Neural cell (in vitro differentiated cells): ENCODE results near the gene SLC25A39. TPM values are rescaled to one million over a fixed set of nuclear protein-coding genes. Genes with fewer than 3 reads are reported as not detected.

ENCODE experiments used
- H2AFZ ChIP-seq: fragments of 200-600, 300-800 bp; sonication (generic), shearing (Covaris generic); 2 replicates; pipeline ENCODE4 v1.6.0; 2014; ENCODE audit warnings: low read depth, mild to moderate bottlenecking, antibody characterized with exemption, low read length, moderate library complexity
- H3F3A ChIP-seq: fragments of 200-600 bp; shearing (Covaris generic); 2 replicates; pipeline ENCODE4 v1.6.1; 2016; ENCODE audit warnings: mild to moderate bottlenecking, moderate library complexity, mixed read lengths, antibody characterized with exemption, low read length; ENCODE audit not compliant: insufficient read depth, poor library complexity, severe bottlenecking
- H3K27ac ChIP-seq: fragments of 200-600, 300-800 bp; sonication (generic), shearing (Covaris generic); 2 replicates; pipeline ENCODE4 v1.5.1; 2014; ENCODE audit warnings: mild to moderate bottlenecking, low read length, moderate library complexity
- H3K27me3 ChIP-seq: fragments of 300-800, 200-600 bp; sonication (generic), shearing (Covaris generic); 2 replicates; pipeline ENCODE4 v1.6.0; 2014; ENCODE audit warnings: mild to moderate bottlenecking, low read depth, low read length, moderate library complexity; ENCODE audit not compliant: insufficient read depth
- H3K36me3 ChIP-seq: fragments of 300-800, 200-600 bp; sonication (generic), shearing (Covaris generic); 2 replicates; pipeline ENCODE4 v1.5.1; 2014; ENCODE audit warnings: mild to moderate bottlenecking, antibody characterized with exemption, low read length, moderate library complexity; ENCODE audit not compliant: insufficient read depth
- H3K4me2 ChIP-seq: fragments of 300-800, 200-600 bp; sonication (generic), shearing (Covaris generic); 2 replicates; pipeline ENCODE4 v1.6.0; 2014; ENCODE audit warnings: mild to moderate bottlenecking, low read length
- H3K4me3 ChIP-seq: fragments of 300-800, 200-600 bp; sonication (generic), shearing (Covaris generic); 2 replicates; pipeline ENCODE4 v1.5.1; 2014; ENCODE audit warnings: mild to moderate bottlenecking, low read length, moderate library complexity
- H3K79me2 ChIP-seq: fragments of 200-600 bp; shearing (Covaris generic); replicated peaks from 2 replicates; pipeline ENCODE4 v1.6.0; 2014; ENCODE audit warnings: mild to moderate bottlenecking, low read length, moderate library complexity; ENCODE audit not compliant: insufficient read depth
- H3K9ac ChIP-seq: fragments of 300-800, 200-600 bp; sonication (generic), shearing (Covaris generic); 2 replicates; pipeline ENCODE4 v1.6.1; 2016; ENCODE audit warnings: mild to moderate bottlenecking, low read length, mixed read lengths
- H3K9me2 ChIP-seq: fragments of 200-600 bp; shearing (Covaris generic); 2 replicates; pipeline ENCODE4 v1.6.1; 2016; ENCODE audit warnings: mild to moderate bottlenecking, low read length, mixed read lengths; ENCODE audit not compliant: insufficient read depth
- H3K9me3 ChIP-seq: fragments of 200-600, 300-800 bp; sonication (generic), shearing (Covaris generic); 2 replicates; pipeline ENCODE4 v1.6.1; 2016; ENCODE audit warnings: mild to moderate bottlenecking, mixed run types, low read length, moderate library complexity, mixed read lengths
- H4K20me1 ChIP-seq: fragments of 200-600 bp; shearing (Covaris generic); 2 replicates; pipeline ENCODE4 v1.6.1; 2016; ENCODE audit warnings: mild to moderate bottlenecking, mixed run types; ENCODE audit not compliant: insufficient read depth
- CTCF ChIP-seq: fragments of 450-650 bp; IDR thresholded peaks from 2 replicates; pipeline ENCODE4 v1.5.1; 2014; ENCODE audit warnings: antibody characterized with exemption, mild to moderate bottlenecking, moderate library complexity; ENCODE audit not compliant: poor library complexity, severe bottlenecking
- EP300 ChIP-seq: fragments of 450-650 bp; conservative IDR thresholded peaks from 2 replicates; pipeline ENCODE4 v1.6.1; 2014; ENCODE audit warnings: antibody characterized with exemption, mild to moderate bottlenecking, moderate library complexity; ENCODE audit not compliant: poor library complexity, severe bottlenecking
- EZH2 ChIP-seq: fragments of 200-600, 300-800 bp; shearing (Covaris generic), sonication (generic); IDR thresholded peaks from 2 replicates; pipeline ENCODE4 v1.6.1; 2014; ENCODE audit warnings: antibody characterized with exemption, low read length, borderline replicate concordance, mild to moderate bottlenecking; ENCODE audit not compliant: insufficient read depth, poor library complexity, severe bottlenecking
- MXI1 ChIP-seq: fragments of 450-650 bp; conservative IDR thresholded peaks from 2 replicates; pipeline ENCODE4 v1.6.1; 2014; ENCODE audit warnings: antibody characterized with exemption, mild to moderate bottlenecking; ENCODE audit not compliant: poor library complexity, severe bottlenecking
- POLR2AphosphoS5 ChIP-seq: IDR thresholded peaks from 2 replicates; pipeline ENCODE4 v1.6.1; 2012
- RAD21 ChIP-seq: fragments of 450-650 bp; conservative IDR thresholded peaks from 2 replicates; pipeline ENCODE4 v1.6.1; 2014; ENCODE audit warnings: antibody characterized with exemption, mild to moderate bottlenecking, moderate library complexity
- REST ChIP-seq: IDR thresholded peaks from 2 replicates; pipeline ENCODE4 v1.6.1; 2012; ENCODE audit warnings: borderline replicate concordance
- SMC3 ChIP-seq: fragments of 450-650 bp; conservative IDR thresholded peaks from 2 replicates; pipeline ENCODE4 v1.6.1; 2014; ENCODE audit warnings: antibody characterized with exemption, mild to moderate bottlenecking, moderate library complexity; ENCODE audit not compliant: poor library complexity
- TAF1 ChIP-seq: IDR thresholded peaks from 2 replicates; pipeline ENCODE4 v1.6.1; 2012; ENCODE audit warnings: low read depth
- polyA plus RNA-seq: library from polyadenylated mRNA; depleted of rRNA; stranded (reverse); fragments of >200 nt; gene quantifications from 2 replicates; pipeline ENCODE4 v1.2.3, GENCODE V29; 2014

SLC25A39 gene
- polyA plus RNA-seq, 1 donor from 2014 or later, result 73.4 TPM

DNA sequence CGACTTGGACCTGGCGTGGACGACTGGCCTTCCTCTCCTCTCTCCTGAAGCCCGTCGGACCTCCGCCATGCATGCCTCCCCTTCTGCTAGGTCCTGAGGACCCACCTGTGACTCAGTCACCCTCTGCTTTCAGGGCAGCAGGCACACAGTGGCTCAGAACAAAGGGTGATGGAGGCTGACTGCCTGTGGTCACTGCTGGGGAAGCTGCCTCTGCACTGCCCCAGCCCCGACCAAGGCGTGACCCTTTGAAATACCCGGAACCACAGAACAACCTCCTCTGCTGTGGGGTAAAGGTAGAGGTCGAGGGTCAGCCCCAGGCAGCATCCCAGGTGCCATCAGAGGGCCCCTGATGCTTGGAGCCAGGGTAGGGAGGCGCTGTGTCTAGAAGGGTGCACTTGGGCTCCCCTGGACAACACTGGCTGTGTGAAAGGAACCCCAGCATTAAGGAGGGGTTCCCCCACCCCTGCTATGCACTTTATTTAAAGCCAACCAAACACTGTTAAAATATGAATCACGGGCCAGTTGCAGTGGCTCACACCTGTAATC lies 44.2 kb downstream of the SLC25A39 start:
- H2AFZ ChIP-seq, result no peak overlapping the region
- no peak overlapping the region for H3K27ac ChIP-seq
- no peak overlapping the region for H3K4me2 ChIP-seq

DNA sequence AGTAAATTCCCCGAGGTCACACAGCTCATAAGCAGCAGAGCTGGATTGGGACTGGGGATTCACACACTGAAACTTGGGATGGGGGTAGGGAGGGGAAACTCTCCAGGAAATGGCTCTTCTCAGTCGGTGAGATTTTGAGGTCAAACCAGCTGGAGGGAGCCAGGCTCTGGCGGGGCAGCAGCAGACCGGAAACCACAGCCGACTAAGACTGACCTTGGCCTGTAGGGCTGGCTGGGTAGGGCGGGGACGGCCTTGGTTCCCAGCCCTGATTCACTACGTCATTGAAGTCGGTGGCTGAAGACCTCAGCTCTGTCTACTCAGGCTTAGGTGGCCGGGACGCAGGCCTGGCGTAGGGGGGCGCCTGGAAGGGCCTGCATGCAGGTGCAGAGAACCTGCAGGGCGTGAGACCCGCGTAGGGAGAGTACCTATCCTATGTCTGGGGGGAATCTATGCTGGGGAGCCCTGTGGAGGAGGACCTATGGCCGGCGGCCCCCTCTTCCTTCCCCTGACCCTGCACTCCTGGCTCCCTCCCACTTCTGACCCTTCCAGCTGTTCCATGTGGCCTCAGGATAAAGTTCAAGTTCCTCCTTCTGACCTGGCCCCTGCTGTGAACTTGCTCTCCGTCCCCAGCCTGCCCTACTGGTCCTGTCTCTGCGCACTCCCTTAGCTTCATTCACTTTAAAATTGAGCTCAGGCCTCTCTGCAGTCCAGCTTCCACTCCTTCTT lies 44.8 kb downstream of the SLC25A39 start:
- TF ChIP-seq POLR2AphosphoS5 (no peak), MXI1 (no peak), TAF1 (no peak), RAD21 (no peak), CTCF (no peak), EZH2 (no peak), EP300 (no peak), REST (no peak), SMC3 (no peak)
- H3K9me3 ChIP-seq, result no peaks in the 10 kb centered on the region
- no peaks in the 10 kb centered on the region for H3K27me3 ChIP-seq
- H3K9ac ChIP-seq, result no peak overlapping the region
- no peaks in the 10 kb centered on the region for H3K36me3 ChIP-seq
- no peak overlapping the region for H2AFZ ChIP-seq
- no peak overlapping the region for H3K27ac ChIP-seq
- H3K4me2 ChIP-seq, result no peak overlapping the region
- no peaks in the 10 kb centered on the region for H4K20me1 ChIP-seq
- H3K79me2 ChIP-seq, result no peaks in the 10 kb centered on the region
- no peaks in the 10 kb centered on the region for H3F3A ChIP-seq
- H3K9me2 ChIP-seq, result no peaks in the 10 kb centered on the region
- no peak overlapping the region for H3K4me3 ChIP-seq

More for the DNA sequence above, 44.2 kb downstream of the SLC25A39 start:
- Histone ChIP-seq H3K4me3 (no peak overlapping the region), H3K9me3 (no peaks in the 10 kb centered on the region), H4K20me1 (no peaks in the 10 kb centered on the region), H3K9ac (no peak overlapping the region), H3K27me3 (no peaks in the 10 kb centered on the region), H3F3A (no peaks in the 10 kb centered on the region), H3K9me2 (no peaks in the 10 kb centered on the region), H3K36me3 (no peaks in the 10 kb centered on the region), H3K79me2 (no peaks in the 10 kb centered on the region)
- no peak for TF ChIP-seq EP300
- TF ChIP-seq EZH2, result no peak
